Fibroblast of villous mesenchyme (primary cell): ENCODE data around the gene FSIP1. TPM values are rescaled to one million over a fixed set of nuclear protein-coding genes. Genes with fewer than 3 reads are reported as not detected.

Experiments
- DNase-seq: peaks from one replicate; pipeline ENCODE4 v3.0.0-alpha.2; 2010; ENCODE audit warnings: low read depth
- H3K4me3 ChIP-seq: 2 replicates; pipeline ENCODE4 v1.5.1; 2011; ENCODE audit warnings: low read depth, mild to moderate bottlenecking, low read length
- total RNA-seq: library from RNA; depleted of rRNA; stranded (reverse); fragments of >200 nt; gene quantifications from 2 replicates; pipeline ENCODE4 v1.2.3, GENCODE V29; 2012
- TF ChIP-seq, protein P1 (sequence below): IDR thresholded peaks from 2 replicates; pipeline ENCODE4 v1.5.1; 2012; ENCODE audit warnings: low read depth, mild to moderate bottlenecking, low read length; ENCODE audit not compliant: insufficient read depth

Gene FSIP1
- total RNA-seq, 1 donor: 2.6 TPM

DNA sequence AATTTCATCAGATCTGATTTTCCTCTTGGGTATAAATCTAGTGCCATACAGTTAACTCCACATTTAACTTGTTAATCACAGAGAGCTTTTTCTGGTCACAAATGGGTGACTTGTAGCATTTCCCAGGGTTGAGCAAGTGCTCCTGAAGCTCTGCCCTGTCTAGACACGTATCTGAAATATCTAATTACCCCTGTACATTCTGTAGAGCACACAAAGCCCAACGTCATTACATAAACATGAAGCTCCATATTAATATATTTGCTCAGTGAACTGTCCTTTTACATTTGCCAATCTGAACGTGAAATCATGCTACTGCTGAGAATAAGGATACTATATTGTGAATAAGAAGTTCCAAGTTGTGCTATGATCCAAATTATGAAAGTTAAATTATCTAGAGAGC lies 152.7 kb downstream of the FSIP1 start:
- TF ChIP-seq, protein P1, sequence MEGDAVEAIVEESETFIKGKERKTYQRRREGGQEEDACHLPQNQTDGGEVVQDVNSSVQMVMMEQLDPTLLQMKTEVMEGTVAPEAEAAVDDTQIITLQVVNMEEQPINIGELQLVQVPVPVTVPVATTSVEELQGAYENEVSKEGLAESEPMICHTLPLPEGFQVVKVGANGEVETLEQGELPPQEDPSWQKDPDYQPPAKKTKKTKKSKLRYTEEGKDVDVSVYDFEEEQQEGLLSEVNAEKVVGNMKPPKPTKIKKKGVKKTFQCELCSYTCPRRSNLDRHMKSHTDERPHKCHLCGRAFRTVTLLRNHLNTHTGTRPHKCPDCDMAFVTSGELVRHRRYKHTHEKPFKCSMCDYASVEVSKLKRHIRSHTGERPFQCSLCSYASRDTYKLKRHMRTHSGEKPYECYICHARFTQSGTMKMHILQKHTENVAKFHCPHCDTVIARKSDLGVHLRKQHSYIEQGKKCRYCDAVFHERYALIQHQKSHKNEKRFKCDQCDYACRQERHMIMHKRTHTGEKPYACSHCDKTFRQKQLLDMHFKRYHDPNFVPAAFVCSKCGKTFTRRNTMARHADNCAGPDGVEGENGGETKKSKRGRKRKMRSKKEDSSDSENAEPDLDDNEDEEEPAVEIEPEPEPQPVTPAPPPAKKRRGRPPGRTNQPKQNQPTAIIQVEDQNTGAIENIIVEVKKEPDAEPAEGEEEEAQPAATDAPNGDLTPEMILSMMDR: no peak
- no peak for DNase-seq
- H3K4me3 ChIP-seq: no peak overlapping the region

GRCh38 chr15:39629371-39629770 lies 153.3 kb downstream of the FSIP1 start:
- TF ChIP-seq, protein P1: no peak
- H3K4me3 ChIP-seq: no peak overlapping the region
- no peak for DNase-seq

GRCh38 chr15:39628546-39629257 lies 153.9 kb downstream of the FSIP1 start:
- H3K4me3 ChIP-seq: no peak overlapping the region
- DNase-seq: no peak
- TF ChIP-seq, protein P1: no peak

DNA sequence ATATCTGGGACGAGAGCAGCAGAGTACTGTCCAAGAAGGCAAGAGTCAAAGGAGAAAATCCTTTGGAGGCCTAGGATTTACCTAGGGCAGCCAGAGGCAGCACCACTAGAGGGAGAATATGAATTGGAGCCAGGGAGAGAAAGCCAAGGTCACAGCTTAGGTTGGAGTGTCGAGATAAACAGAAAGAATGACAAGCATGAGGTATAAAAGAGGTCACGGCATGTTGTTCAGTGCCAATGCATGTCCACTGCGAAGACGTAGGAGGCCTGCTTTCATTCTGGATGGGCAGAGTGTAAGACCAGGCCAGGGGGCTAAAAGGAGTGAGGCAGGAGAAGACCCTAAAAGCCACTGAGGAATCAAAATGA lies 154.5 kb downstream of the FSIP1 start:
- H3K4me3 ChIP-seq: no peak overlapping the region
- TF ChIP-seq, protein P1: peak; percentile 19
- no peak for DNase-seq

GRCh38 chr15:39627451-39628143 lies 155.0 kb downstream of the FSIP1 start:
- TF ChIP-seq, protein P1: no peak
- no peak for DNase-seq

GRCh38 chr15:39625856-39626255 lies 156.8 kb downstream of the FSIP1 start:
- peak; percentile 34 for DNase-seq
- TF ChIP-seq, protein P1: no peak
- no peak overlapping the region for H3K4me3 ChIP-seq

More at GRCh38 chr15:39627451-39628143, 155.0 kb downstream of the FSIP1 start:
- no peak overlapping the region for H3K4me3 ChIP-seq

GRCh38 chr15:39625451-39625850 lies 157.2 kb downstream of the FSIP1 start:
- DNase-seq: no peak
- H3K4me3 ChIP-seq: no peak overlapping the region
- TF ChIP-seq, protein P1: no peak
